ENCODE data around the gene ABCC3.

The ABCC3 gene, protein sequence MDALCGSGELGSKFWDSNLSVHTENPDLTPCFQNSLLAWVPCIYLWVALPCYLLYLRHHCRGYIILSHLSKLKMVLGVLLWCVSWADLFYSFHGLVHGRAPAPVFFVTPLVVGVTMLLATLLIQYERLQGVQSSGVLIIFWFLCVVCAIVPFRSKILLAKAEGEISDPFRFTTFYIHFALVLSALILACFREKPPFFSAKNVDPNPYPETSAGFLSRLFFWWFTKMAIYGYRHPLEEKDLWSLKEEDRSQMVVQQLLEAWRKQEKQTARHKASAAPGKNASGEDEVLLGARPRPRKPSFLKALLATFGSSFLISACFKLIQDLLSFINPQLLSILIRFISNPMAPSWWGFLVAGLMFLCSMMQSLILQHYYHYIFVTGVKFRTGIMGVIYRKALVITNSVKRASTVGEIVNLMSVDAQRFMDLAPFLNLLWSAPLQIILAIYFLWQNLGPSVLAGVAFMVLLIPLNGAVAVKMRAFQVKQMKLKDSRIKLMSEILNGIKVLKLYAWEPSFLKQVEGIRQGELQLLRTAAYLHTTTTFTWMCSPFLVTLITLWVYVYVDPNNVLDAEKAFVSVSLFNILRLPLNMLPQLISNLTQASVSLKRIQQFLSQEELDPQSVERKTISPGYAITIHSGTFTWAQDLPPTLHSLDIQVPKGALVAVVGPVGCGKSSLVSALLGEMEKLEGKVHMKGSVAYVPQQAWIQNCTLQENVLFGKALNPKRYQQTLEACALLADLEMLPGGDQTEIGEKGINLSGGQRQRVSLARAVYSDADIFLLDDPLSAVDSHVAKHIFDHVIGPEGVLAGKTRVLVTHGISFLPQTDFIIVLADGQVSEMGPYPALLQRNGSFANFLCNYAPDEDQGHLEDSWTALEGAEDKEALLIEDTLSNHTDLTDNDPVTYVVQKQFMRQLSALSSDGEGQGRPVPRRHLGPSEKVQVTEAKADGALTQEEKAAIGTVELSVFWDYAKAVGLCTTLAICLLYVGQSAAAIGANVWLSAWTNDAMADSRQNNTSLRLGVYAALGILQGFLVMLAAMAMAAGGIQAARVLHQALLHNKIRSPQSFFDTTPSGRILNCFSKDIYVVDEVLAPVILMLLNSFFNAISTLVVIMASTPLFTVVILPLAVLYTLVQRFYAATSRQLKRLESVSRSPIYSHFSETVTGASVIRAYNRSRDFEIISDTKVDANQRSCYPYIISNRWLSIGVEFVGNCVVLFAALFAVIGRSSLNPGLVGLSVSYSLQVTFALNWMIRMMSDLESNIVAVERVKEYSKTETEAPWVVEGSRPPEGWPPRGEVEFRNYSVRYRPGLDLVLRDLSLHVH (N-terminal part only)

DNA sequence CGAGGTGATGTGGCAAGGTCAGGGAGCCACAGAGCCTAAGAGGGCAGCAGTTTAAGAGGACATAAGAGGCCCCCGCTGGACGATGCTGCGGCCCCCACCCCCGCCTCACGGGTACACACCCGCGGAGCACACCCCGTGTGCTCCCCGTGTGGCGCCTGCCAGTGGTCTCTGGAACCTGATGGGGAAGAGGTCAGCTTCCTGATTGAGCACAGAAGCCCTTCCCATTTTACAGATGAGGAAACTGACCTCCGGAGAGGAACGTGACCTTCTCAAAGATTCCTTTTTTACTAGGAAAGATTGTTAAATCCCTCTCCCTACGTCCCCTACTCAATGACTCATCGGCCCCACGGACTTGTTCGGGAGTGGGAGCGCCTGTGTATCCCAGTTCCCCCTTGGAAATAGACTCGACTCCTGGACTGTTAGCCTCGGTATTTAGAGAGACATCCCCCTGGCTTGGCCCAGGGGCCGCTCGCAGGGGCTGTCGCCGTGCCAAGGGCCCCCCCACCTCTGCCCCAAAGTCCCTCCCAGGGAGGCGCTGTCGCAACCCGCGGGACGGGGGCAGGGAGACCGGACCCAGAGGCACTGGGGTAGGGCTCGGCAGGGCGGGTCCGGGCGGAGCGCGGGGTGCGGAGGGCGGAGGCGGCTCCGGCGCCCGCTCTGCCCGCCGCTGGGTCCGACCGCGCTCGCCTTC is at the start of gene ABCC3:
TSS of gene ABCC3 (plus strand) at position 658 of the 691 bp plus-strand sequence. CDS start 56 bp downstream, outside the sequence.
- DNase-seq = no peak

DNA sequence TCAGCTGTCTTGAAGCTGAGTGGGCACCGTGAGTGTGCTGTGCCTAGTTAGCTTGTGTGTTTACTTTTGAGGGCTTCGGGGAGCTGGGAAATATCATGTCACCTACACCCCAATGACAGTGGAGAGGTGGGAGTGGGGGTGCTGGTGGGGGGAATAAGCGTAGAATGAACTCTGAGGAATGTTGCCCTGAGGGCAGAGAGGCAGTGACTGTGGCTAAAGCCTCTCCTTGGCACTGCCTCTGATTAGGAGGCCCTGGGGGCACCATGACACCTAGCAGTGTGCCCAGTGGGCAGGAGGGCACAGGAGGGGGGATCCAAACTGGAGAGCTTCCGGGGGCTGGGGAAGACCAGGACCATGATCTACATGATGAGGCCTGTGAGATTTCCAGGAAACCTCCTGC is 49.3 kb upstream of the ABCC3 start:
- no peak for DNase-seq

DNA sequence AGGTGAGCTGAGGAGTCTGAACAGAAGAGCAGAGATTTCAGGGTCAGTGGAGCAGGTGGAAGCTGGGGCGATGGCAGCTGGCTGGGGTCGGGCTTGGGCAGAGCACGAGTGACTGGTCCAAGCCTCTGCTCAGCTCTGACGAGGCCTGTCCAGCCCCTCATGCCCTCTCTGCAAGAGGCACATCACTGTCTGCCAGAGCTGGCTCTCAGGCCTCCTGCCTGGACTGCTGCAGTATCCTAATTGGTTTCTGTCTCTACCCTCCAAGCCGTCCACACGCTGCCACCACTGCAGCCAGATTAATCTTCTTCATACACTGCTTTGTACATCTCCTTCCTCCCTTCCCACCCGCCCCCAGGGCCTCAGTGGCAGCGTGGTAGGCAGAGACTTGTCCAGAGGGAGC is 48.8 kb upstream of the ABCC3 start:
- DNase-seq = no peak

DNA sequence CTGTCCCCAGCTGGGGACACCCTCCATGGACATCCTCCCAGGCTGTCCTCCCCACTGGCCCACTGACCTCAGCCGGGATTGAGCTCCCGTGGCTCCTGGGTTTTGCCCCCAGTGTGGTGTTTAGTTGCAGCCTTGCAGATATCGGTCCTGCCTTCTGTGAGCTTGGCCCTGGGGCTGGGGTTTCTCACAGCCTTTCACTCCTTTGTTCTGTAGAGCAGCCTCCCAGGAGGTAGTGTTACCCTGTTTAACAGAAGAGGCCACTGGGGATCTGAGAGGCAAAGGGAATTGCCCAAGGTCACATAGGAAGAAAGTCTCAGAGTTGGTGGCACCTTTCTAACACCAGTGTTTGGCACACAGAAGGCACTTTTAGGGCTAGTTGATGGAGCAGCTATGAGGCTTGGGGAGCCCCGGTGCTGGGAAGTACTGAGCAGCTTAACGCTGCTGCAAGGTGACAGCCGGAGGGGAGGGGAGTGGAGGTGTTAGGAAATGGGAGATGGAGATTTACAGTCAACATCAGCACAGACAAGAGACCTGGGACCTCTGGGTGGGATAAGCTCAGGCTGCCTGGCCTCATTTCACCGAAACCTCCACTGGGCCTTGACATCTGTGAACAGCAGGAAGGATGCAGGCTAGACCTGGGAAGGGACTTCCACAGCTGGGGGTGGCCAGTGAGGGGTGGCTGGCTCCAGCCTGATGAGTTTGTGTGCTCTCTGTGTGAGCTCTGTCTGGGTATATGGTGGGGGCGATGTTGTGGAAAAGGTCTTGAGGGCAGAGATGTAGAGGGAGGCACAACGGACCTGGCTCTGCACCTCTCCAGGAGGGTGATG is 48.0 kb upstream of the ABCC3 start:
- DNase-seq = no peak

DNA sequence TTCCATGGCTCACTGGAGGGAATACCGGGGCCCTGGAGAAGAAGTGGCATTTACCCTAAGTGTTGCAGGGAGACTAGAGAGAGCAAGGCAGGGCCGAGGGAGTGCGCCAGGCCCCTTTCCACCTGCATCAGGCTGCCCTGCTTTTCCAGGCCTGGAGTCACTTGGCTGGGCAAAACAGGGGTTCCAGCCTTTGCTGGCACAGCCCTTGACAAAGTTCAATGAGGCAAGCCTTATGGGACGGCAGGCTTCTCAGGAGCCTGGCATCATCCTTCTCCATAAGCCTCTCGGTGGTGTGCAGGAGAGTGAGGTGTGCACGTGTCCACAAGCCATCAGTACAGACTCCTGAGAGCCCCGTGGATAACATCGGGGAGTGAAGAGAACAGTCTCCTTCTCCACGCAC is 47.1 kb upstream of the ABCC3 start:
- no peak for DNase-seq

DNA sequence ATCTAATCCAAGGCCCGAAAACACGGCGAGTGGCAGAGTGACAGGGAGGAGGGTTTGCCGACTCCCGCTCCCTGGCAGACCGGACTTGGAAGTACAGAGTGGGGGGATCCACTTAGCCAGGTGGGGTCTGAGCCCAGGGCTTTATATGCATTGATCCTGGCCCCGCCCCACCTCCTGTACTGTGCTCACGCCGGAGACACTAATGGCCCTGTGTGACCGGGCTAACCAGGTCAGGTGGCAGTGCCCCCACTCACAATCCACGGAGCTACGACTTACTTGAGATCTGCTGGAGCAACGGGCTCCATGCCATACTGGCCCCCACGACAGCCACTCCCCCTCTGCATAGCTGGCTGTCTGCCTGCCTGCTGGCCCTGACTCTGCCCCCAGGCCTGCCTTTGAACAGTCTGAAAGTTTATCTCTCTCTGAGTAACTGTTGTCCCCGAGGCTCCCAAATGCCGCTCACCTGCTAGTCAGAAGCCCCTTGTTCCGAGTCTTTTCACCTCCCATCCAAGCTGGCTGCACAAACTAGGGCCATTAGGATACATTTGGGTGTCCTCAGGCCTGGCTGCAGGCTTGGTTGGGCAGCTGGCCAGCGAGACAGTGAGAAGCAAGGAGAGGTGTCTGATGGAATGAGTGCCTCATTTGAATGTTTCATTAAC is 46.2 kb upstream of the ABCC3 start:
- no peak for DNase-seq

DNA sequence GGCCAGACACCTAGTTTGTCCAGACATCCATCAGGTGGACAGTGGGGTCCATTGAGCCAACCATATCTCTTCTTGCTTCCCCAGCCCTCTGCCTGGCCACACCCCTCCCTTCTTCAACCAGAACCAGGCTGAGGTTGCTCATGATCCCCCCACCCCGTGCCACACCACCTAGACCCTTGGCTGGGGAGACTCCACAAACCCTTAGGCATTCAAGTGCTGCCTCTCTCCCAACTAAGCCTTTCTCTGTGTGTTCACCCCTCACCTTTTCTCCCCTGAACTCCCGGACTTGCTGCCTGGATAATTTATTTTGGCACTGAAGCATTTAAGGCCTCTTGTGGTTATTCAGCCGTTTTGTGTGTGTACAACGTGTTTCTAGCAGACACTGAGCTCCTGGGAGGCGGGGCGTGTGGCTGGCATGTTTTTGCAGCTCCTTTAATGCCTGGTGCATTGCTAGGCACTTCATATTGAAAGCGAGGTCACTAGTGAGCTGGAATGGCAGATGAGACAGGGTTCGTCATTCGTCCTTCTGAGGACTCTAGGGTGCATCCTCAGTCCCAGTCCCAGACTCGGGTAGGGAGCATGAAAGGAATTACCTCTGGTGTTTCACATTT is 45.5 kb upstream of the ABCC3 start:
- no peak for DNase-seq

DNA sequence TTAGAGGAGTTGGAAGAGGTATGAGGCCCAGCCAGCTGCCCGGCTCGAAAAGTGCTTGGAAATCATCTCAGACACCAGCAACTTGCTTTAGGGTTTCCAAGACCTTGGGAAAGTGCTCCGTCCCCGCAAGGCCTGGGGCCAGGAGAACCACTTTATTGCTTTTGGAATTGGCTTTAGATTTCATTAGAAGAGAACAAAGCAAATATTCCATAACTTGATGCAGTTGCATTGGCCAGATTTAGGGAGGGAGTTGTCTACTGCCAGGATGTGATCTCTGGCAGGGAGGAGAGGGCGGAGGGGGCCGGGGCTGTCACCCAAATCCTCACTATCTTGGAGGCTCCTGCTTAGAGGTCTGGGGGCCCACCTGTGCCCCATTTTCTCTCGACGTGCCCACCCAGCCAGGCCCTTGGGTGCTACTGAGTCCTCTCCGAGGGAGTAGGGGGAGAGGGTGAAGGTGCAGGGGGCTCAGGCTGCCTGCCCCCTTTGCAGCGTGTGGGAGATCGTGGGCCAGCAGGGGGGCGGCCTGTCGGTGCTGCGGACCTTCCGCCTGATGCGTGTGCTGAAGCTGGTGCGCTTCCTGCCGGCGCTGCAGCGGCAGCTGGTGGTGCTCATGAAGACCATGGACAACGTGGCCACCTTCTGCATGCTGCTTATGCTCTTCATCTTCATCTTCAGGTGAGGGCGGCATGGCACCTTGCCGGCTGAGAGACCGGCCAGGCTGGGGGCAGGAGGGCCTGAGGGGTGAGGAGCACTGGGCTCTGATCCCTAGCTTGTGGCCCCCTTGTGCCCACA is 43.5 kb upstream of the ABCC3 start:
- no peak for DNase-seq

DNA sequence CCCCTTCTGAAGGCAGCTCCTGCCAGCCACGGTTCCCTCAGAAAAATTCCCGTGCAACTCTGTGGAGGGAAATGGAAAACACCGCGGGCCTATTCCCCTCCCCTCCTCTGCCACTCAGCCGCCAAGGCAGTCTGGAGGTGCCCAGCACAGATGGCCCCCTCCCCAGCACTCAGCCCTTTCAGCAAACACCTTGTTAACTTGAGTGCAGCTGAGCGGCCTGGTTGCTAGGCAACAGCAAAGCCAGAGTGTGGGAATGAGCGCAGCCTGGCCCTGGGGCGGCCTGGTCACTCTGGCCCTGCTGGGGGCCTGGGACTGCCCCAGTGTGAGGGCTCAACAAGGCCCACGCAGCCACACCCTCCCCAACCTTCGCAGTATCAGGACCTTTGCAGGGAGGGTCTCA is 41.4 kb upstream of the ABCC3 start:
- no peak for DNase-seq

DNA sequence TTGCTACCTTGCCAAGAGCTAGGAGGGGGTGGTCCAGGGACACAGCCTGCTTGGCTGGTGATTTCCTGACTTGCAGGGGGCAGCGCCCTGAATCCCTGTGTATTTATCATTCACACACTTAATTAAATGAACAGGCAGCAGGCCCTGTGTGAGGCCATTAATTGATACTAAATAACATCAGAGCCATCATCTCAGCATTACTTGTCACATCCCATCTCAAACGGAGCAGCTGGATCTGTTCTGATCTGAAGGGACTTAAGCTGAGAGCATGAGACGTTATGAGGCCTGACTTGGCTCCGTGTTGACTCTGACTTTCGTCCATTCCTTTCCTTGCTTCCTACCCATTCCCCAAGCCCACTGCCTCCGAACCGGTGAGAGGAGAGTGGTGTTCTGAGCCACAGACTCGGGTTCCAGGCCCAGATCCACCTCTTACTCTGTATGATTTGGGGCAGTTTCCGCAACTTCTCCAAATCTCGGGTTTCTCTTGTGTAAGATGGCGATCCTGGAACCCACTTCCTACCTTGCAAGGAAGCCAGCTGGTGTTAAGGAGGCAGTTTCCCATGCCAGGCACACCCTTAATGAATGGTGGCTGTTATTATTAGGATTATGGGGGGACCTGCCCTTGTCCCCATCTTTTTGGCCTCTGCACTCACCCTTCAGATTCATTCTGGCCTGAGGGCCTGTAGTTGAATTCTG is 40.4 kb upstream of the ABCC3 start:
- DNase-seq = no peak

DNA sequence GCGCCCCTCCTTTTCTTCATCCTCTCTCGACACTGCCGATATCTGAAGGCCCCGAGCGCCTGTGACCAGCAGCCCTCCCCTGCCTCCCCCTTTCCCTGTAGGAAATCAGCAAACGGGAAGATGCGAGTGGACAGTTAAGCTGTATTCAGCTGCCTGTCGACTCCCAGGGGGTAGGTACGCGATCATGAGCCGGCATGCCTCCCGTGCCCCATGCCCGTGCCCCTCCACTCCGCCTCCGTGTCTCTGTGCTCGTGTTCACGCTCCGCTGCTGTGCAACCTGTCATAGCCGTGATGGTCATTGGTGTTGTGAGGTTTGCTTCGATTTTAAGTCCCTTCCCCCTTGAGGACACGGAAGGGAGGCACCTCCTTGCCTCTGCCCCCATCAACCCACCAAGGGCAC is 39.8 kb upstream of the ABCC3 start:
- no peak for DNase-seq

DNA sequence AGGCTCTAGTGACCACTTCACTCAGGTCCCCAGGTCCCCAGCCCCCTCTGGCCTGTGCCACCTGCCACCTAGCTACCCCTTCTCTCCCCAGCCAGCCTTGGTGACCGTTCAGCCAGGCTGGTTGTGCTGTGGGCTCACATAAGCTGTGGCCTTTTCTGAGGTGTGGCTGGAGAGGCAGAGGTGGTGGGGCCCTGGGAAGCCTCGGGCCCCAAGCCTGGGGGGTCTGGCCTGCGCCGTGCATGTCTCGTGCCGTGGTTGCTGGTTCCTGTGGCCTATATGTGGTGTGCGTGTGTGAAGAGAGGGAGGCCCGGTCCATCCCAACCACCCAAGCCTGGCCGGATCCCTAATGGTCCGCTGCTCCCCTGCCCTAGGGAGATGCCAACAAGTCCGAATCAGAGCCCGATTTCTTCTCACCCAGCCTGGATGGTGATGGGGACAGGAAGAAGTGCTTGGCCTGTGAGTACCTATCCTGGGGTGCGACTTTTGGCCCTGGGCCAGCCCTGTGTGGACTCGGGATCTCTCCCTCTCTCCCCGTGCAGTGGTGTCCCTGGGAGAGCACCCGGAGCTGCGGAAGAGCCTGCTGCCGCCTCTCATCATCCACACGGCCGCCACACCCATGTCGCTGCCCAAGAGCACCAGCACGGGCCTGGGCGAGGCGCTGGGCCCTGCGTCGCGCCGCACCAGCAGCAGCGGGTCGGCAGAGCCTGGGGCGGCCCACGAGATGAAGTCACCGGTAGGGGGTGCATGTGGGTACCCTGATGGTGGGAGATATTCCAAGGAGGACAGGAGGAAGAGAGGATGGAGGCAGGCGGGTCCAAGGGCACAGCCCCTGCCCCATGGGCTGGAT is 38.3 kb upstream of the ABCC3 start:
- DNase-seq = no peak

DNA sequence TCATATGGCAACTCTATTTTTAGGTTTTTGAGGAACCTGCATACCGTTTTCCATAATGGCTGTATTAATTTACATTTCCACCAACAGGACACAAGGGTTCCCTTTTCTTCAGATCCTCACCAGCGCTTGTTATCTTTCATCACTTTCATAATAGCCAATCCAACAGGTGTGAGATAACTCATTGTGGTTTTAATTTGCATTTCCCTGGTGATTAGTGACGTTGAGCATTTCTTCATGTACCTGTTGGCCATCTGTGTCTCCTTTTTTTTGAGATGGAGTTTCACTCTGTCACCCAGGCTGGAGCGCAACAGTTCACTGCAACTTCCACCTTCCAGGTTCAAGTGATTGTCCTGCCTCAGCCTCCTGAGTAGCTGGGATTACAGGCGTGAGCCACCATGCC is 36.2 kb upstream of the ABCC3 start:
- DNase-seq = no peak

DNA sequence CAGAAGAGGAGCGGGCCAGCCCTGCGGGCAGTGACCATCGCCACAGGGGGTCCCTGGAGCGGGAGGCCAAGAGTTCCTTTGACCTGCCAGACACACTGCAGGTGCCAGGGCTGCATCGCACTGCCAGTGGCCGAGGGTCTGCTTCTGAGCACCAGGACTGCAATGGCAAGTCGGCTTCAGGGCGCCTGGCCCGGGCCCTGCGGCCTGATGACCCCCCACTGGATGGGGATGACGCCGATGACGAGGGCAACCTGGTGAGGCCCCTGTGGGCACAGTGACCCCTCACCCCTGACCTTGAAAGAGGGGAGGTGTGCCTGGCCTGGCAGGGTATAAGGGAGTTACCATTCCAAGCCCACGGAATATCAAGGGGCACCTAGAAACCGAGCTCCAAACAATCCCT is 35.1 kb upstream of the ABCC3 start:
- DNase-seq = no peak

DNA sequence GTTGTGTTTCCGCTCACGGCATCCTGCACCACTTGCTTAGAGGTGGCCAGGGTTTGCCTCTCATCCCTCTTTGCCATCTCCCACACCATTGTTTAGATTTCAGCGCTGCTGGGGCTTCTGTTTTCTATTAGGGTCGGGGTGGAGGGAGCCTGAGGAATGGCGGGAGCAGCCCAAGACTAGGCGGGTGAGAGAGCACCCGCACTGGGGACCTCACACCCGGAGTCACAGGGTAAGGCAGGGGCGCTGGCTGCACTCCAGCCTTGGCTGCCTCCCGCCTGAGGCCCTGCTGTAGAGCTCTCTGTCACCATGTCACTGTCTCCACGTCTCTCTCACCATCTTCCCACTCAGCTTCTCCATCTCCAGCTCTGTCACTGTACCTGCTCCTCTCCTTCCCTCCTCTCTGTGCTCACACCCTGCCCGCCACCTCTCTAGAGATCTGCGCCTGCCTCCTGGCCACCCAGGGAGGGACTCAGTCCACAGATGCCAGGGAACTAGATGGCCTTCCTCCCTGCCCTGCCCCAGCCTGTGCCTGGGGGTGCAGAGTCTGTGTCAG is 32.8 kb upstream of the ABCC3 start:
- DNase-seq = no peak

DNA sequence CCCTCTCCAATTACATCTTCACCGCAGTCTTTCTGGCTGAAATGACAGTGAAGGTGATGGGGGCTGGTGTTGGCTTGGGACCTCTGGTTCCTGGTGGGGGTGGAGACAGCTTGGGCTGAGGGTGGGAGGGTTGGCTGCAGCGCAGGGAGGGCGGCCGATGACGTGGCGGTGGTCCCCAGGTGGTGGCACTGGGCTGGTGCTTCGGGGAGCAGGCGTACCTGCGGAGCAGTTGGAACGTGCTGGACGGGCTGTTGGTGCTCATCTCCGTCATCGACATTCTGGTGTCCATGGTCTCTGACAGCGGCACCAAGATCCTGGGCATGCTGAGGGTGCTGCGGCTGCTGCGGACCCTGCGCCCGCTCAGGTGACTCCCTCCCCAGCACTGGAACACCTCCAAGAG is 31.8 kb upstream of the ABCC3 start:
- DNase-seq = no peak

DNA sequence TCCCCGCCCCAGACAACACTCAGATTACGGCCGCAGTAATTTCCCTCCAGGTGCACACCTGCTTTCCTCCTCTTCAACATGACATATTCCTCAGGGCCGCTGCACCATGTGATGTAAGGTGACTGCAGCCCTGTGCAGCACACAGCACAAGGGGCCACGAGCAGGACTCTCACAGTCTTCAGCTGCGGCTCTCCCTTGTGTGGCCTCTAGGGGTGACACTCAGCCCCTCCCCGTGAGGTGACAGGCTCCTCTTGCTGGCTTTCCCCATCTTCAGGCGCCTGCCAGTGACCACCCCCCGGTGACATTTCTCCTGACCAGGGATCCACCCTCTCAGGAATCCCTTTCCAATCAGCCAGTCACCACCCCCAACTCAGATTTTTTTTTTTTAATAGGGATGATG is 31.3 kb upstream of the ABCC3 start:
- DNase-seq = no peak

DNA sequence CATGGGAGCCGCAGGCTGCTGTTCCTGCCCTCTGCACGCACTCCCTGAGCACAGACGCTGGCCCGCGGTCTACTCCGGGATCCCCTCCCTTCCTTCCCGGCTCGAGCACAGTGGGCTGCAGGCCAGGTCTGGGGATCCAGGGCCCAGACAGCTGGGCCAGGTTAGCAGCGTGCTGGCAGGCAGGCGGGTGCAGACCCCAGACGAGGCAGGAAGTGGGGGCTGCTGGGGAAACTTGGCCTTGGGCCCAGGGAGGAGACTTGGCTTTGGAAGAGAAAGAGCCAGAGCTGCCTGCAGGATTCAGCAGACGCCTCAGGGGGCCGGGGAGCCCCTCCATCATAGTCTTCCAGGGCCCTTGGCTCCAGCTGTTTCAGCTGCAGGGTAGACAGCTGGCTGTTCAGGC is 30.2 kb upstream of the ABCC3 start:
- no peak for DNase-seq

Measured in activated CD4-positive, CD25-positive, alpha-beta regulatory T cell treated with anti-CD3 and anti-CD28 coated beads, Interleukin-2, amount 50 U/mL, for 72 hours (primary cell).